SK-N-SH (cell line): ENCODE measurements around the gene PDCD2. TPM values are rescaled to one million over a fixed set of nuclear protein-coding genes. Genes with fewer than 3 reads are reported as not detected.
A peak's percentile ranks its signal among the peaks of the same experiment; 100 is the strongest.

Source experiments
- CTCF ChIA-PET: fragments of 300-600, 350-600 bp; formaldehyde crosslinking; extraction: SDS; loops from one replicate; lab custom pipeline; 2021; lab: Yijun Ruan, JAX
- POLR2A ChIA-PET: fragments of 350-600 bp; sonication (Branson Sonifier 250); formaldehyde crosslinking; extraction: SDS; loops from one replicate; lab custom pipeline; 2020; ENCODE audit warnings: antibody characterized with exemption, inconsistent platforms; lab: Yijun Ruan, JAX
- DNase-seq: peaks from one replicate; pipeline ENCODE4 v3.0.0; 2012
- H2AFZ ChIP-seq: fragments of 200-600 bp; sonication (generic); 2 replicates; pipeline ENCODE4 v1.8.1; 2016; ENCODE audit warnings: antibody characterized with exemption, mild to moderate bottlenecking, low read depth
- H3F3A ChIP-seq: fragments of 200-600 bp; sonication (generic); replicated peaks from 2 replicates; pipeline ENCODE3; 2016; ENCODE audit warnings: antibody characterized with exemption, mild to moderate bottlenecking; ENCODE audit not compliant: insufficient read depth
- H3K27ac ChIP-seq, 2 experiments: fragments of 200-500 bp in 1 of 2; fragments of 200-600 bp in 1 of 2; sonication (Bioruptor generic) in 1 of 2; sonication (generic), shearing (Covaris generic) in 1 of 2; 2 replicates each; pipeline versions ENCODE4 v1.5.1 to v1.6.1; 2014 to 2016; ENCODE audit warnings: low read depth in 2 of 2, inconsistent platforms in 1 of 2, low read length in 1 of 2, mild to moderate bottlenecking in 1 of 2, mixed read lengths in 1 of 2
- H3K27me3 ChIP-seq: fragments of 200-600 bp; sonication (generic), shearing (Covaris generic); 2 replicates; pipeline ENCODE4 v1.6.1; 2016; ENCODE audit warnings: mixed run types; ENCODE audit not compliant: insufficient read depth
- H3K36me3 ChIP-seq, 2 experiments: fragments of 200-500 bp in 1 of 2; fragments of 200-600 bp in 1 of 2; sonication (Bioruptor generic) in 1 of 2; sonication (generic) in 1 of 2; replicated peaks in 1 of 2; 2 replicates each; pipeline versions ENCODE3 to v1.5.1; 2014 to 2016; ENCODE audit warnings: low read length in 1 of 2, mild to moderate bottlenecking in 1 of 2; ENCODE audit not compliant: insufficient read depth in 2 of 2, control insufficient read depth in 1 of 2
- H3K4me1 ChIP-seq, 2 experiments: fragments of 200-500 bp in 1 of 2; fragments of 200-600 bp in 1 of 2; sonication (Bioruptor generic) in 1 of 2; sonication (generic), shearing (Covaris generic) in 1 of 2; 2 replicates each; pipeline versions ENCODE4 v1.5.1 to v1.6.1; 2014 to 2016; ENCODE audit warnings: low read depth in 1 of 2, low read length in 1 of 2, mixed run types in 1 of 2; ENCODE audit not compliant: insufficient read depth in 2 of 2, control insufficient read depth in 1 of 2
- H3K4me2 ChIP-seq: fragments of 200-600 bp; sonication (generic), shearing (Covaris generic); 2 replicates; pipeline ENCODE4 v1.6.1; 2017; ENCODE audit warnings: mixed run types
- H3K4me3 ChIP-seq, 2 experiments: fragments of 200-500 bp in 1 of 2; fragments of 200-600 bp in 1 of 2; sonication (Bioruptor generic) in 1 of 2; sonication (generic), shearing (Covaris generic) in 1 of 2; 2 replicates each; pipeline versions ENCODE4 v1.5.1 to v1.8.1; 2014 to 2016; ENCODE audit warnings: low read depth in 2 of 2, inconsistent platforms in 1 of 2, low read length in 1 of 2, mild to moderate bottlenecking in 1 of 2, mixed read lengths in 1 of 2, moderate library complexity in 1 of 2
- H3K79me2 ChIP-seq: fragments of 200-600 bp; sonication (generic); 2 replicates; pipeline ENCODE4 v1.8.1; 2017; ENCODE audit warnings: mild to moderate bottlenecking; ENCODE audit not compliant: insufficient read depth
- H3K9ac ChIP-seq: fragments of 200-600 bp; sonication (generic); 2 replicates; pipeline ENCODE4 v1.6.1; 2017; ENCODE audit warnings: mixed run types
- H3K9me2 ChIP-seq: fragments of 200-600 bp; sonication (generic); 2 replicates; pipeline ENCODE4 v1.6.1; 2017; ENCODE audit warnings: mixed run types
- H3K9me3 ChIP-seq: fragments of 200-600 bp; sonication (generic); 2 replicates; pipeline ENCODE4 v1.6.1; 2017; ENCODE audit warnings: mixed run types, mild to moderate bottlenecking, moderate library complexity
- H4K20me1 ChIP-seq: fragments of 200-600 bp; sonication (generic); 2 replicates; pipeline ENCODE4 v1.6.1; 2017; ENCODE audit warnings: mild to moderate bottlenecking, mixed run types; ENCODE audit not compliant: insufficient read depth
- EZH2phosphoT487 ChIP-seq: fragments of 200-600 bp; sonication (generic); IDR thresholded peaks from 2 replicates; pipeline ENCODE4 v1.6.1; 2017; ENCODE audit warnings: low read depth, mixed run types, mild to moderate bottlenecking, antibody characterized with exemption, moderate library complexity, borderline replicate concordance
- FOSL2 ChIP-seq: IDR thresholded peaks from 2 replicates; pipeline ENCODE4 v1.4.0; 2012; ENCODE audit warnings: low read depth, mild to moderate bottlenecking, moderate library complexity, borderline replicate concordance
- FOXJ3 ChIP-seq: sonication (generic); formaldehyde crosslinking; IDR thresholded peaks from 2 replicates; pipeline ENCODE4 v1.5.1; 2020; ENCODE audit warnings: mild to moderate bottlenecking, missing genetic modification reagents
- GABPA ChIP-seq: IDR thresholded peaks from 2 replicates; pipeline ENCODE4 v1.4.0; 2012; ENCODE audit warnings: low read depth, mild to moderate bottlenecking
- MXI1 ChIP-seq: IDR thresholded peaks from 2 replicates; pipeline ENCODE4 v1.6.1; 2012; ENCODE audit warnings: mild to moderate bottlenecking, low read depth, low read length, improper control_type of control experiment
- NFIC ChIP-seq: IDR thresholded peaks from 2 replicates; pipeline ENCODE4 v1.4.0; 2012; ENCODE audit warnings: borderline replicate concordance
- RAD21 ChIP-seq: IDR thresholded peaks from 2 replicates; pipeline ENCODE4 v1.6.1; 2012; ENCODE audit warnings: mild to moderate bottlenecking, low read length
- RCOR1 ChIP-seq: fragments of 150-350 bp; IDR thresholded peaks from 2 replicates; pipeline ENCODE4 v1.6.1; 2017; ENCODE audit warnings: antibody characterized with exemption, low read length
- REST ChIP-seq: IDR thresholded peaks from 2 replicates; pipeline ENCODE4 v1.6.1; 2012; ENCODE audit warnings: mild to moderate bottlenecking, low read depth, low read length, moderate library complexity
- RFX5 ChIP-seq: IDR thresholded peaks from 2 replicates; pipeline ENCODE4 v1.6.1; 2012; ENCODE audit warnings: mild to moderate bottlenecking, improper control_type of control experiment, low read length
- RXRA ChIP-seq: IDR thresholded peaks from 2 replicates; pipeline ENCODE4 v1.4.0; 2012; ENCODE audit warnings: low read depth, mild to moderate bottlenecking, borderline replicate concordance
- SMC3 ChIP-seq: IDR thresholded peaks from 2 replicates; pipeline ENCODE4 v1.6.1; 2012; ENCODE audit warnings: low read depth, low read length, improper control_type of control experiment
- WGBS: methylation state at CpG from one replicate; pipeline ENCODE4 v1.1.6; 2017; ENCODE audit warnings: low lambda C conversion rate; 5-methylcytosine and 5-hydroxymethylcytosine counted together
- polyA plus RNA-seq, 3 experiments: library from polyadenylated mRNA; depleted of rRNA; stranded (reverse); fragments of >200 nt; gene quantifications; 2 replicates each; pipeline ENCODE4 v1.2.3, GENCODE V29; 2012
- TF ChIP-seq, protein P1 (sequence below): fragments of 150-350 bp; IDR thresholded peaks from 2 replicates; pipeline ENCODE4 v1.6.1; 2017; ENCODE audit warnings: antibody characterized with exemption, low read length, low read depth, borderline replicate concordance
- TF ChIP-seq, protein P2 (sequence below): IDR thresholded peaks from 2 replicates; pipeline ENCODE4 v1.4.0; 2012; ENCODE audit warnings: low read depth, borderline replicate concordance

Gene PDCD2
- polyA plus RNA-seq, 1 of the 3 experiments (the other 2 are of a cell fraction) = 82.1 TPM

DNA sequence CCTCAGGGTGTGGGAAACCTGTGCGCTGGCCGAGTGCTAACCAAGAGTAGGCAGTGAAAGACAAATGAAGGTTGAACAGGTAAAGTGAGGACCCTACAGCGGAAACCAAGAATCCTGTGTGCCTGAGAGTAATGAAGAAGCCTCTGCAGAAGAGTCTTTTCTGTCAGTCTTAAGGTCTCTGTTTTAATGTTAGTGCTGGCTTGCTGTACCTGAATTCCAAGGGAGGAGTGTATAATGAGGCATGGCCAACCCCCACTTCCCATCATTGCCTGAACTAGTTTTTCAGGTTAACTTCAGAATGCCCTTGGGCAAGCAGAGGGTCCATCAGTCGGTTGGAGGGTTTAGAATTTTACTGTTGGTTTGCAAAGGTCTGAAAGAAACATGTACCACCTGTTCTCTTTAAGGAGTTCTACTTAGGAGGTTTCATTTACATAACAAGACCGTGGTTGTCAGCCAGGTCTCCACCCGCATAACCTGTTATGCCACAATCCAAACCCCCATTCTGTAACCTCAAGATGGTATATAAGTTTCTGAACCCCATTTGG, 589 bp upstream of the PDCD2 start:
- Histone ChIP-seq H3K9ac (peak overlapping the region; percentile 71), H3K9me3 (no peaks in the 10 kb centered on the region), H3K27me3 (no peaks in the 10 kb centered on the region), H4K20me1 (no peaks in the 10 kb centered on the region), H3K36me3 (peaks cover 26 to 33% of the 10 kb centered on the region in 2 experiments), H3K4me3 (peak overlapping the region; percentile 79 to 97), H3K4me2 (peak overlapping the region; percentile 89), H3K9me2 (no peaks in the 10 kb centered on the region), H3K4me1 (peaks cover 0 to 13% of the 10 kb centered on the region in 2 experiments; a peak in 2 of 4 replicates), H3F3A (peaks cover 8% of the 10 kb centered on the region), H3K27ac (peak overlapping the region; percentile 45 to 82; a peak in 3 of 4 replicates), H3K79me2 (peaks cover 34% of the 10 kb centered on the region), H2AFZ (peak overlapping the region; percentile 87)
- 12% methylated on average over 5 of the region's 6 CpGs for WGBS
- ChIA-PET POLR2A (interaction anchor here (1.4 to 1.7 kb wide), 3 partner anchors 18 to 31 kb away, joined by 3 to 10 read pairs (median 5); partner anchors contain the start of gene TBP), CTCF (interaction anchor here (0.6 to 1.2 kb wide), 3 partner anchors 55 to 1563 kb away, joined by 3 read pairs; no protein-coding TSS in a partner anchor)
- TF ChIP-seq SMC3 (no peak), RFX5 (no peak), EZH2phosphoT487 (no peak), RXRA (no peak), RCOR1 (no peak), GABPA (no peak), RAD21 (no peak), MXI1 (no peak), NFIC (no peak), FOXJ3 (CRISPR knock-in tag) (no peak), FOSL2 (no peak), REST (no peak)
- TF ChIP-seq, protein P1, sequence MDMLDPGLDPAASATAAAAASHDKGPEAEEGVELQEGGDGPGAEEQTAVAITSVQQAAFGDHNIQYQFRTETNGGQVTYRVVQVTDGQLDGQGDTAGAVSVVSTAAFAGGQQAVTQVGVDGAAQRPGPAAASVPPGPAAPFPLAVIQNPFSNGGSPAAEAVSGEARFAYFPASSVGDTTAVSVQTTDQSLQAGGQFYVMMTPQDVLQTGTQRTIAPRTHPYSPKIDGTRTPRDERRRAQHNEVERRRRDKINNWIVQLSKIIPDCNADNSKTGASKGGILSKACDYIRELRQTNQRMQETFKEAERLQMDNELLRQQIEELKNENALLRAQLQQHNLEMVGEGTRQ = no peak
- TF ChIP-seq, protein P2, sequence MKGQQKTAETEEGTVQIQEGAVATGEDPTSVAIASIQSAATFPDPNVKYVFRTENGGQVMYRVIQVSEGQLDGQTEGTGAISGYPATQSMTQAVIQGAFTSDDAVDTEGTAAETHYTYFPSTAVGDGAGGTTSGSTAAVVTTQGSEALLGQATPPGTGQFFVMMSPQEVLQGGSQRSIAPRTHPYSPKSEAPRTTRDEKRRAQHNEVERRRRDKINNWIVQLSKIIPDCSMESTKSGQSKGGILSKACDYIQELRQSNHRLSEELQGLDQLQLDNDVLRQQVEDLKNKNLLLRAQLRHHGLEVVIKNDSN = no peak
- DNase-seq = no peak
